Epithelial cell of proximal tubule (primary cell): Measurements from ENCODE around the gene CCNQ. TPM values are rescaled to one million over a fixed set of nuclear protein-coding genes. Genes with fewer than 3 reads are reported as not detected.

Experiments used
- DNase-seq: peaks from one replicate; pipeline ENCODE4 v3.0.0-alpha.2; 2011; ENCODE audit warnings: low read depth
- H3K4me3 ChIP-seq: 2 replicates; pipeline ENCODE4 v1.5.1; 2011; ENCODE audit warnings: low read depth, mild to moderate bottlenecking, low read length
- CTCF ChIP-seq: conservative IDR thresholded peaks from 2 replicates; pipeline ENCODE4 v1.5.1; 2012; ENCODE audit warnings: low read depth, mild to moderate bottlenecking, low read length
- total RNA-seq: library from RNA; depleted of rRNA; stranded (reverse); fragments of >200 nt; gene quantifications from 2 replicates; pipeline ENCODE4 v1.2.3, GENCODE V29; 2015

The CCNQ gene
- total RNA-seq, 1 donor from 2014 or later = 31.4 TPM

- H3K4me3 ChIP-seq = no peak overlapping the region
- no peak for TF ChIP-seq CTCF
- DNase-seq = no peak
Observed at GRCh38 chrX:153576239-153576870, 22.6 kb downstream of the CCNQ start.

GRCh38 chrX:153573984-153574383 lies 25.0 kb downstream of the CCNQ start:
- no peak for TF ChIP-seq CTCF
- H3K4me3 ChIP-seq = no peak overlapping the region
- no peak for DNase-seq

GRCh38 chrX:153572601-153573000 lies 26.3 kb downstream of the CCNQ start:
- no peak overlapping the region for H3K4me3 ChIP-seq
- no peak for DNase-seq
- no peak for TF ChIP-seq CTCF

- DNase-seq = no peak
- no peak overlapping the region for H3K4me3 ChIP-seq
- no peak for TF ChIP-seq CTCF
Observed at GRCh38 chrX:153571534-153571908, 27.4 kb downstream of the CCNQ start.

GRCh38 chrX:153569475-153569874 lies 29.5 kb downstream of the CCNQ start:
- DNase-seq = no peak
- no peak for TF ChIP-seq CTCF

GRCh38 chrX:153568451-153569011 lies 30.4 kb downstream of the CCNQ start:
- no peak for TF ChIP-seq CTCF
- DNase-seq = no peak
- no peak overlapping the region for H3K4me3 ChIP-seq

More at GRCh38 chrX:153569475-153569874, 29.5 kb downstream of the CCNQ start:
- H3K4me3 ChIP-seq = no peak overlapping the region
